Vagina (tissue), 2 donors: ENCODE measurements around the gene DTYMK. TPM values are rescaled to one million over a fixed set of nuclear protein-coding genes. Genes with fewer than 3 reads are reported as not detected.
A peak's percentile ranks its signal among the peaks of the same experiment; 100 is the strongest.
"Not testable (repeated sequence)": the region's sequence is repeated elsewhere in the genome, so short reads cannot be mapped to it uniquely, and the experiment has no call there.

ENCODE experiments used
- DNase-seq, 2 donors: peaks; one replicate each; pipeline ENCODE4 v3.0.0-alpha.2; 2017; ENCODE audit errors: extremely low spot score in 2 of 2
- H3K27ac ChIP-seq: fragments of 200-600 bp; sonication (generic); one replicate; pipeline ENCODE4 v1.5.1; 2019
- H3K27me3 ChIP-seq: fragments of 200-600 bp; sonication (generic); one replicate; pipeline ENCODE4 v1.5.1; 2019
- H3K36me3 ChIP-seq, 2 donors: fragments of 200-600 bp; sonication (generic); one replicate each; pipeline ENCODE4 v1.5.1; 2017 to 2019
- H3K4me1 ChIP-seq: fragments of 200-600 bp; sonication (generic); one replicate; pipeline ENCODE4 v1.5.1; 2019
- H3K4me3 ChIP-seq, 2 donors: fragments of 200-600 bp; sonication (generic); 1 replicate in 1 of 2; 2 replicates in 1 of 2; pipeline ENCODE4 v1.5.1; 2016 to 2019
- H3K9me3 ChIP-seq: fragments of 200-600 bp; sonication (generic); one replicate; pipeline ENCODE4 v1.5.1; 2019
- POLR2A ChIP-seq, 2 donors: fragments of 450-650 bp; IDR thresholded peaks; one replicate each; pipeline ENCODE4 v1.6.1; 2017; ENCODE audit warnings: antibody characterized with exemption in 2 of 2, mild to moderate bottlenecking in 2 of 2, moderate library complexity in 2 of 2
- POLR2AphosphoS5 ChIP-seq, 2 donors: sonication (generic); formaldehyde crosslinking; IDR thresholded peaks; one replicate each; pipeline ENCODE4 v1.9.0; 2017; ENCODE audit warnings: antibody characterized with exemption in 2 of 2, mild to moderate bottlenecking in 2 of 2, low read depth in 1 of 2; ENCODE audit not compliant: insufficient read depth in 1 of 2
- intact Hi-C: fragments of 100-400 bp; cut with DNase I; formaldehyde crosslinking; loops from one replicate; pipeline ENCODE4 v1.15.1; 2023
- total RNA-seq: library from RNA; depleted of rRNA; stranded (reverse); fragments of >200 nt; gene quantifications from one replicate; pipeline ENCODE4 v1.2.3, GENCODE V29; 2016
- TF ChIP-seq, protein P1 (sequence below), 3 experiments: fragments of 450-650 bp in 2 of 3; fragments of 200-600 bp in 1 of 3; sonication (generic) in 1 of 3; IDR thresholded peaks; one replicate each; pipeline ENCODE4 v1.5.1; 2017 to 2019; ENCODE audit warnings: antibody characterized with exemption in 3 of 3, mild to moderate bottlenecking in 2 of 3, moderate library complexity in 2 of 3

DTYMK gene
- total RNA-seq, 1 donor from 2014 or later = 14.7 TPM

DNA sequence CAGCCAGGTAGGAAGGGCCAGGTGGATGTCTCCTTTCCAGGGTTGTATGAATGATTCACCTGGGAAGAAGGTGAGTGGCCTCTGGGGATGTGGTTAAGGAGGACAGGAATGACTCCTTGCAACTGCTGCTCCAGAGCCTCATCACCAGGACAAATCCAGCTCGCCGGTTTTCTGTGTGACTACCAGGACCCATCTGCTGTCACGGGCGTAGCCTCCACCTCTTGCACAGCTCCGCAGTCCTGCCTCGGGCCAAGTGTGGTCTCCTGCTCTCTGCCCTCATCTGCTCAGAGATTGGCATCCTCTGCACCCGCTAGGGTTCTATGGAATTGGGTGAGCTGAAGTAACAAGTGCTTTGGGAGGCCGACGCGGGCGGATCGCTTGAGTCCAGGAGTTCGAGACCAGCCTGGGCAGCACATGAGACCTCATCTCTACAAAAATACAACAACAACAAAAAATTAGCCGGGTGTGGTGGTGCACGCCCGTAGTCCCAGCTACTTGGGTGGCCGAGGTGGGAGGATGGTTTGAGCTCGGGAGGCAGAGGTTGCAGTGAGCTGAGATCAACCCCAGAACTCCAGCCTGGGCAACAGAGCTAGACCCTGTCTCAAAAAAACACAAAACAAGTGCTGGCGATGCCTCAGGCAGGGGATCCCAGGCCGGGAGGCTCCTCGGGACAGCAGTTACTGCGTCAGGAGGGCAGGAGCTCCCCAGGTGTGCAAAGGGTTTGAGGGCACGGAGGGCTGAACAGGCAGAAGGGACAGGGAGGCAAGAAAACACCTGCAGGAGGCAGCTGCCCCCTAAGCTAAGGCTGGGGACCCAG is 47.0 kb upstream of the DTYMK start:
- no peaks in the 10 kb centered on the region for H3K27me3 ChIP-seq
- no peaks in the 10 kb centered on the region for H3K36me3 ChIP-seq
- H3K4me1 ChIP-seq = peaks cover 30% of the 10 kb centered on the region
- TF ChIP-seq POLR2AphosphoS5 (IDR thresholded peaks at IDR 0.05; ENCODE audit: insufficient read depth in 1 of 2, low read depth in 1 of 2) = no peak
- TF ChIP-seq POLR2A (IDR thresholded peaks at IDR 0.05) = no peak
- TF ChIP-seq, protein P1, sequence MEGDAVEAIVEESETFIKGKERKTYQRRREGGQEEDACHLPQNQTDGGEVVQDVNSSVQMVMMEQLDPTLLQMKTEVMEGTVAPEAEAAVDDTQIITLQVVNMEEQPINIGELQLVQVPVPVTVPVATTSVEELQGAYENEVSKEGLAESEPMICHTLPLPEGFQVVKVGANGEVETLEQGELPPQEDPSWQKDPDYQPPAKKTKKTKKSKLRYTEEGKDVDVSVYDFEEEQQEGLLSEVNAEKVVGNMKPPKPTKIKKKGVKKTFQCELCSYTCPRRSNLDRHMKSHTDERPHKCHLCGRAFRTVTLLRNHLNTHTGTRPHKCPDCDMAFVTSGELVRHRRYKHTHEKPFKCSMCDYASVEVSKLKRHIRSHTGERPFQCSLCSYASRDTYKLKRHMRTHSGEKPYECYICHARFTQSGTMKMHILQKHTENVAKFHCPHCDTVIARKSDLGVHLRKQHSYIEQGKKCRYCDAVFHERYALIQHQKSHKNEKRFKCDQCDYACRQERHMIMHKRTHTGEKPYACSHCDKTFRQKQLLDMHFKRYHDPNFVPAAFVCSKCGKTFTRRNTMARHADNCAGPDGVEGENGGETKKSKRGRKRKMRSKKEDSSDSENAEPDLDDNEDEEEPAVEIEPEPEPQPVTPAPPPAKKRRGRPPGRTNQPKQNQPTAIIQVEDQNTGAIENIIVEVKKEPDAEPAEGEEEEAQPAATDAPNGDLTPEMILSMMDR (IDR thresholded peaks at IDR 0.05) = no peak
- peak overlapping the region; percentile 88 to 98 for H3K4me3 ChIP-seq
- peak overlapping the region; percentile 90 for H3K27ac ChIP-seq
- intact Hi-C loops = loop anchor here (5.0 kb wide), 1 partner anchor 359 kb away; no protein-coding TSS in a partner anchor
- no peaks in the 10 kb centered on the region for H3K9me3 ChIP-seq
- no peak for DNase-seq

DNA sequence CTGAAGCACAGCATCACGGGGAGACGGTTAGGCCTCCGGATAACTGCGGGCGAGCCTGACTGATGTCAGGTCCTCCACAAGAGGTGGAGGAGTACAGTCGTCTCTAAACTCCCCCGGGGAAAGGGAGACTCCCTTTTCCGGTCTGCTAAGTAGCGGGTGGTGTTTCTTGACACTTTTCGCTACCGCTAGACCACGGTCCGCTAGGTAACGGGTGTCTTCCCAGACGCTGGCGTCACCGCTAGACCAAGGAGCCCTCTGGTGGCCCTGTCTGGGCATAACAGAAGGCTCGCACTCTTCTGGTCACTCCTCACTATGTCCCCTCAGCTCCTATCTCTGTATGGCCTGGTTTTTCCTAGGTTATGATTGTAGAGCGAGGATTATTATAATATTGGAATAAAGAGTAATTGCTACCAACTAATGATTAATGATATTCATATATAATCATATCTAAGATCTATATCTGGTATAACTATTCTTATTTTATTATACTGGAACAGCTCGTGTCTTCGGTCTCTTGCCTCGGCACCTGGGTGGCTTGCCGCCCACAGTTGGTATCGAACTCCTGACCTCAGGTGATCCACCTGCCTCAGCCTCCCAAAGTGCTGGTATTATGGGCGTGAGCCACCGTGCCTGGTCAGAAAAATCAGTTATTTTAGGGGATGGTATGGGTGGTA is 46.0 kb upstream of the DTYMK start:
- not testable (repeated sequence) for H3K36me3 ChIP-seq, H3K27ac ChIP-seq, H3K27me3 ChIP-seq, DNase-seq, H3K9me3 ChIP-seq, H3K4me3 ChIP-seq
- intact Hi-C loops = loop anchor here (5.0 kb wide), 1 partner anchor 360 kb away; no protein-coding TSS in a partner anchor
- H3K4me1 ChIP-seq = peaks cover 30% of the 10 kb centered on the region
- TF ChIP-seq, protein P1 (IDR thresholded peaks at IDR 0.05) = peak in 2 of 3 experiments; percentile 4 to 37

DNA sequence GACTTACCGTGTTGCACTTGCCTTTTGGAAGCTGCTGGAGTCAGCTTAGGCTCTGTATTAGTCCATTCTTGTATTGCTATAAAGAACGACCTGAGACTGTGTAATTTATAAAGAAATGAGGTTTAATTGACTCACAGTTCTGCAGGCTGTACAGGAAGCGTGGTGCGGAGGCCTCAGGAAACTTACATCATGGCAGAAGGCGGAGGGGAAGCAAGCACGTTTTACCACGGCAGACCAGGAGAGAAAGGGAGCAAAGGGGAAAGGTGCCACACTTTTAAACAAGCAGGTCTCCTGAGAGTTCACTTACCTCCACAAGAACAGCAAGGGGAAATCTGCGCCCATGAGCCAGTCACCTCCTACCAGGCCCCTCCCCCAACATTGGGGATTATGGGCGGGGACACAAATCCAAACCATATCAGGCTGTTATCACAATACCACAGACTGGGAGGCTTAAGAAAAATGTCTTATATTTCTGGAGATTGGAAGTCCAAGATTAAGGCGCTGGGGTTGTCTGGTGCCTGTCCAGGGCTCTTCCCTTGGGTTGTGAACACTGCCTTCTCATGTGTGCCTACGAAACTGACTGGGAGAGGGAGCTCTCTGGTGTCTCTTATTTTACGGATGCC is 44.2 kb upstream of the DTYMK start:
- DNase-seq = no peak
- no peak overlapping the region for H3K4me3 ChIP-seq
- H3K4me1 ChIP-seq = peaks cover 15% of the 10 kb centered on the region
- TF ChIP-seq, protein P1 (IDR thresholded peaks at IDR 0.05) = no peak
- TF ChIP-seq POLR2AphosphoS5 (IDR thresholded peaks at IDR 0.05; ENCODE audit: insufficient read depth in 1 of 2, low read depth in 1 of 2) (no peak), POLR2A (IDR thresholded peaks at IDR 0.05) (no peak)
- H3K27me3 ChIP-seq = no peaks in the 10 kb centered on the region
- intact Hi-C loops = loop anchor here (5.0 kb wide), 1 partner anchor 362 kb away; no protein-coding TSS in a partner anchor
- no peaks in the 10 kb centered on the region for H3K9me3 ChIP-seq
- H3K36me3 ChIP-seq = no peaks in the 10 kb centered on the region
- no peak overlapping the region for H3K27ac ChIP-seq

DNA sequence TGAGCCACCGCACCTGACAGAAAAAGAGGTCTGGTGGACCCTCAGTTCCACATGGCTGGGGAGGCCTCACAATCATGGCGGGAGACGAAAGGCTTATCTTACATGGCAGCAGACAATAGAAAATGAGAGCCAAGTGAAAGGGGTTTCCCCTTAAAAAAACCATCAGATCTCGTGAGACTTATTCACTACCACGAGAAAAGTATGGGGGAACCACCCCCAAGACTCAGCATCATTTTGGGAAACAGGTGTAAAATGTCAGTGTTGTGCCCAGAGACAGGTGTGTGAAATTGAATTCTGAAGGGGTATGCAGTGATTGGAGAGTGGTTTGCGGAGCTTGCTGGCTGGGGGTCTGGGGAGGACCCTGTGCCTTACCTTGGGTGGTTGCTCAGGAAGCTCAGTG is 43.3 kb upstream of the DTYMK start:
- Histone ChIP-seq H3K27ac (no peak overlapping the region), H3K36me3 (no peaks in the 10 kb centered on the region), H3K4me3 (no peak overlapping the region), H3K27me3 (no peaks in the 10 kb centered on the region), H3K9me3 (no peaks in the 10 kb centered on the region), H3K4me1 (peaks cover 8% of the 10 kb centered on the region)
- TF ChIP-seq, protein P1 (IDR thresholded peaks at IDR 0.05) = no peak
- TF ChIP-seq POLR2A (IDR thresholded peaks at IDR 0.05) (no peak), POLR2AphosphoS5 (IDR thresholded peaks at IDR 0.05; ENCODE audit: insufficient read depth in 1 of 2, low read depth in 1 of 2) (no peak)
- intact Hi-C loops = loop anchor here (5.0 kb wide), 1 partner anchor 362 kb away; no protein-coding TSS in a partner anchor
- DNase-seq = no peak
